ENCODE measurements around the gene ARID1B. TPM values are rescaled to one million over a fixed set of nuclear protein-coding genes. Genes with fewer than 3 reads are reported as not detected.

ARID1B gene
- total and polyA plus RNA-seq, 12 donors, result 13.3 to 85.6 (median 50.9) TPM

DNA sequence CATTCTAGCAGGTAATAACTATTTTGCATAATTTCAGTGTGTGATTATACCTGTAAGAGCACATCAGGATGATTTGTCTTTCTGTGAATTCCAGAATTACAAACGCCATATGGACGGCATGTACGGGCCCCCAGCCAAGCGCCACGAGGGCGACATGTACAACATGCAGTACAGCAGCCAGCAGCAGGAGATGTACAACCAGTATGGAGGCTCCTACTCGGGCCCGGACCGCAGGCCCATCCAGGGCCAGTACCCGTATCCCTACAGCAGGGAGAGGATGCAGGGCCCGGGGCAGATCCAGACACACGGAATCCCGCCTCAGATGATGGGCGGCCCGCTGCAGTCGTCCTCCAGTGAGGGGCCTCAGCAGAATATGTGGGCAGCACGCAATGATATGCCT is 423.4 kb downstream of the ARID1B start:
- Histone ChIP-seq H3K4me3 (no peak overlapping the region), H3K9me3 (replicated peaks in 1 of 3) (no peaks in the 10 kb centered on the region), H3K27me3 (no peaks in the 10 kb centered on the region), H3K36me3 (replicated peaks in 1 of 2) (peaks cover 0 to 72% of the 10 kb centered on the region in 2 donors), H3K27ac (no peak overlapping the region), H3K4me1 (replicated peaks in 1 of 2) (peaks cover 4 to 10% of the 10 kb centered on the region in 2 donors)
- no peak for TF ChIP-seq POLR2A (IDR thresholded peaks at IDR 0.05)
- TF ChIP-seq, protein P1, sequence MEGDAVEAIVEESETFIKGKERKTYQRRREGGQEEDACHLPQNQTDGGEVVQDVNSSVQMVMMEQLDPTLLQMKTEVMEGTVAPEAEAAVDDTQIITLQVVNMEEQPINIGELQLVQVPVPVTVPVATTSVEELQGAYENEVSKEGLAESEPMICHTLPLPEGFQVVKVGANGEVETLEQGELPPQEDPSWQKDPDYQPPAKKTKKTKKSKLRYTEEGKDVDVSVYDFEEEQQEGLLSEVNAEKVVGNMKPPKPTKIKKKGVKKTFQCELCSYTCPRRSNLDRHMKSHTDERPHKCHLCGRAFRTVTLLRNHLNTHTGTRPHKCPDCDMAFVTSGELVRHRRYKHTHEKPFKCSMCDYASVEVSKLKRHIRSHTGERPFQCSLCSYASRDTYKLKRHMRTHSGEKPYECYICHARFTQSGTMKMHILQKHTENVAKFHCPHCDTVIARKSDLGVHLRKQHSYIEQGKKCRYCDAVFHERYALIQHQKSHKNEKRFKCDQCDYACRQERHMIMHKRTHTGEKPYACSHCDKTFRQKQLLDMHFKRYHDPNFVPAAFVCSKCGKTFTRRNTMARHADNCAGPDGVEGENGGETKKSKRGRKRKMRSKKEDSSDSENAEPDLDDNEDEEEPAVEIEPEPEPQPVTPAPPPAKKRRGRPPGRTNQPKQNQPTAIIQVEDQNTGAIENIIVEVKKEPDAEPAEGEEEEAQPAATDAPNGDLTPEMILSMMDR (IDR thresholded peaks at IDR 0.05), result no peak
- intact Hi-C loops (cut with DNase I), result no loop called here
- 90 to 95% (median 95%) methylated on average over 3 to 17 of the region's 17 CpGs for WGBS, 4 donors
- no peak for DNase-seq

DNA sequence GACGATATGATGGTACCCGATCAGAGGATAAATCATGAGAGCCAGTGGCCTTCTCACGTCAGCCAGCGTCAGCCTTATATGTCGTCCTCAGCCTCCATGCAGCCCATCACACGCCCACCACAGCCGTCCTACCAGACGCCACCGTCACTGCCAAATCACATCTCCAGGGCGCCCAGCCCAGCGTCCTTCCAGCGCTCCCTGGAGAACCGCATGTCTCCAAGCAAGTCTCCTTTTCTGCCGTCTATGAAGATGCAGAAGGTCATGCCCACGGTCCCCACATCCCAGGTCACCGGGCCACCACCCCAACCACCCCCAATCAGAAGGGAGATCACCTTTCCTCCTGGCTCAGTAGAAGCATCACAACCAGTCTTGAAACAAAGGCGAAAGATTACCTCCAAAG is 423.9 kb downstream of the ARID1B start:
- Histone ChIP-seq H3K4me1 (replicated peaks in 1 of 2) (peaks cover 4 to 10% of the 10 kb centered on the region in 2 donors), H3K4me3 (no peak overlapping the region), H3K9me3 (replicated peaks in 1 of 3) (no peaks in the 10 kb centered on the region), H3K36me3 (replicated peaks in 1 of 2) (peaks cover 0 to 73% of the 10 kb centered on the region in 2 donors), H3K27me3 (no peaks in the 10 kb centered on the region), H3K27ac (no peak overlapping the region)
- no peak for DNase-seq
- no peak for TF ChIP-seq POLR2A (IDR thresholded peaks at IDR 0.05)
- TF ChIP-seq, protein P1 (IDR thresholded peaks at IDR 0.05), result no peak
- intact Hi-C loops (cut with DNase I), result no loop called here
- 90 to 96% (median 94%) methylated on average over 16 to 17 of the region's 17 CpGs for WGBS, 4 donors

DNA sequence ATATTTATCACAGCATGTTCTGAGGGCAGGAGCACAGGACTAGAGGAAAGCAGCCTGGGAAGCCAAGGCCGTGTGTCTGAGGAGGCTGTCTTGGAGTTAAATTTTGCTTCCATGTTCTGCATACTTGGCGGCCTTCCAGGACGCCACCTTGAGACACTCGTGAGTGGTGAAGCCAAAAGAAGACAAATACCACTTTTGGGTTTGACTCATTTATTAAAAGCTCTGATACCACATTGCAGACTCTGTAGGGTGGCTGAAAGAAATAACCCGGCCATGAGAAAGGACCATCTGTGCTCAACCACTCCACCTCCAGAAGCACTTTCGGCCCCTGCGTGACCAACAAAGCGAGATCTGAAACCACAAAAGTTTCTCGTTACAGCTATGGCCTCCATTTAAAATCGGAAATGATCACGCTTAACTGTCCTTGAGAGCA is 426.1 kb downstream of the ARID1B start:
- Histone ChIP-seq H3K27ac (no peak overlapping the region), H3K9me3 (replicated peaks in 1 of 3) (no peaks in the 10 kb centered on the region), H3K4me1 (replicated peaks in 1 of 2) (peaks cover 4 to 5% of the 10 kb centered on the region in 2 donors), H3K27me3 (no peaks in the 10 kb centered on the region), H3K4me3 (no peak overlapping the region), H3K36me3 (replicated peaks in 1 of 2) (peaks cover 0 to 70% of the 10 kb centered on the region in 2 donors)
- intact Hi-C loops (cut with DNase I), result no loop called here
- 73 to 79% (median 77%) methylated on average over 11 of the region's 11 CpGs for WGBS, 4 donors
- TF ChIP-seq, protein P1 (IDR thresholded peaks at IDR 0.05), result no peak
- TF ChIP-seq POLR2A (IDR thresholded peaks at IDR 0.05), result no peak
- peak in 1 of 7 donors; percentile 35 for DNase-seq

DNA sequence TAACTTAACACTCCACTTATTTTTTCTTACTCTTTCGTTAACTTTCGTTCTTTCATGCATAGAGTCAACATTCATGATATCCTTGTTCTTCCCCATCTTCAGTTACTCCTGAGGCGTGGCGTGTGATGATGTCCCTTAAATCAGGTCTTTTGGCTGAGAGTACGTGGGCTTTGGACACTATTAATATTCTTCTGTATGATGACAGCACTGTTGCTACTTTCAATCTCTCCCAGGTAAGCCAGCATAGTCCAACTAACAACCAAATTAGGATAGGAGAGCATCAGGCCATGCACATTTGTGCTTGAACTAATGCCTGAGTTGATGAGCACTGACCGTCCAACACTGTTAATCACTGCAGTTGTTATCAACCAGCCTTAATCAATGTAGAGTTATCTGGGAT is 426.6 kb downstream of the ARID1B start:
- DNase-seq, result no peak
- 95 to 98% (median 97%) methylated on average over 6 of the region's 6 CpGs for WGBS, 4 donors

More for the DNA sequence above, 426.6 kb downstream of the ARID1B start:
- H3K4me1 ChIP-seq (replicated peaks in 1 of 2), result peaks cover under 1 to 4% of the 10 kb centered on the region in 2 donors
- no peak overlapping the region for H3K4me3 ChIP-seq
- intact Hi-C loops (cut with DNase I), result no loop called here
- TF ChIP-seq, protein P1 (IDR thresholded peaks at IDR 0.05), result no peak
- TF ChIP-seq POLR2A (IDR thresholded peaks at IDR 0.05), result no peak
- H3K36me3 ChIP-seq (replicated peaks in 1 of 2), result peaks cover 0 to 69% of the 10 kb centered on the region in 2 donors
- H3K27ac ChIP-seq, result no peak overlapping the region
- no peaks in the 10 kb centered on the region for H3K27me3 ChIP-seq
- H3K9me3 ChIP-seq (replicated peaks in 1 of 3), result no peaks in the 10 kb centered on the region

Data from adrenal gland (tissue), 12 donors.